HEK293T (cell line): ENCODE results near the gene BCR.

Experiments used
- CTCF ChIA-PET: fragments of 350-600 bp; formaldehyde crosslinking; extraction: SDS; loops from one replicate; lab custom pipeline; 2021; ENCODE audit warnings: antibody characterized with exemption, inconsistent platforms; lab: Yijun Ruan, JAX
- POLR2A ChIA-PET: fragments of 350-600 bp; formaldehyde crosslinking; extraction: SDS; loops from one replicate; lab custom pipeline; 2020; ENCODE audit warnings: antibody characterized with exemption, inconsistent platforms; lab: Yijun Ruan, JAX
- DNase-seq: peaks from one replicate; pipeline ENCODE4 v3.0.0; 2012; ENCODE audit warnings: mixed read lengths; ENCODE audit errors: extremely low spot score
- ARNT ChIP-seq: fragments of 450-650 bp; IDR thresholded peaks from 2 replicates; pipeline ENCODE4 v1.6.1; 2017; ENCODE audit warnings: mild to moderate bottlenecking
- BHLHE40 ChIP-seq: fragments of 450-650 bp; IDR thresholded peaks from 2 replicates; pipeline ENCODE4 v1.6.1; 2016; ENCODE audit warnings: mild to moderate bottlenecking, moderate library complexity, borderline replicate concordance
- CTBP1 ChIP-seq: fragments of 450-650 bp; IDR thresholded peaks from 2 replicates; pipeline ENCODE4 v1.6.1; 2016; ENCODE audit warnings: borderline replicate concordance
- ELF4 ChIP-seq: fragments of 450-650 bp; IDR thresholded peaks from 2 replicates; pipeline ENCODE4 v1.6.1; 2017; ENCODE audit warnings: antibody characterized with exemption
- FOXA1 ChIP-seq: fragments of 450-650 bp; IDR thresholded peaks from 2 replicates; pipeline ENCODE4 v1.6.1; 2016; ENCODE audit warnings: mild to moderate bottlenecking
- FOXK2 ChIP-seq: fragments of 450-650 bp; IDR thresholded peaks from 2 replicates; pipeline ENCODE4 v1.6.1; 2016; ENCODE audit warnings: mild to moderate bottlenecking
- FOXM1 ChIP-seq: fragments of 450-650 bp; IDR thresholded peaks from 2 replicates; pipeline ENCODE4 v1.6.1; 2017; ENCODE audit warnings: mild to moderate bottlenecking, borderline replicate concordance
- HDGF ChIP-seq: fragments of 450-650 bp; IDR thresholded peaks from 2 replicates; pipeline ENCODE4 v1.6.1; 2017; ENCODE audit warnings: antibody characterized with exemption, borderline replicate concordance
- L3MBTL2 ChIP-seq: fragments of 450-650 bp; conservative IDR thresholded peaks from 2 replicates; pipeline ENCODE4 v1.6.1; 2016; ENCODE audit warnings: mild to moderate bottlenecking
- LEF1 ChIP-seq: fragments of 450-650 bp; IDR thresholded peaks from 2 replicates; pipeline ENCODE4 v1.6.1; 2017; ENCODE audit warnings: mild to moderate bottlenecking, borderline replicate concordance
- NFRKB ChIP-seq: fragments of 450-650 bp; IDR thresholded peaks from 2 replicates; pipeline ENCODE4 v1.6.1; 2016; ENCODE audit warnings: mild to moderate bottlenecking, moderate library complexity
- PKNOX1 ChIP-seq: fragments of 450-650 bp; IDR thresholded peaks from 2 replicates; pipeline ENCODE4 v1.6.1; 2016
- SP1 ChIP-seq: fragments of 450-650 bp; IDR thresholded peaks from 2 replicates; pipeline ENCODE4 v1.6.1; 2017
- SUZ12 ChIP-seq: fragments of 450-650 bp; IDR thresholded peaks from 2 replicates; pipeline ENCODE4 v1.6.1; 2016; ENCODE audit warnings: mild to moderate bottlenecking
- TARDBP ChIP-seq: fragments of 450-650 bp; IDR thresholded peaks from 2 replicates; pipeline ENCODE4 v1.6.1; 2016
- ZNF384 ChIP-seq: fragments of 450-650 bp; IDR thresholded peaks from 2 replicates; pipeline ENCODE4 v1.6.1; 2016

The BCR gene

GRCh38 chr22:23232094-23232905 lies 52.0 kb downstream of the BCR start:
- no peak for TF ChIP-seq BHLHE40
- ChIA-PET POLR2A (no interaction called here), CTCF (no interaction called here)
- DNase-seq = no peak

- no peak for DNase-seq
- TF ChIP-seq CTBP1 = no peak
- no peak for TF ChIP-seq FOXK2
- TF ChIP-seq HDGF = no peak
- no peak for TF ChIP-seq BHLHE40
- ChIA-PET POLR2A (no interaction called here), CTCF (no interaction called here)
These were observed 52.8 kb downstream of the BCR start for GRCh38 chr22:23233084-23233531.

- POLR2A ChIA-PET = no interaction called here
- TF ChIP-seq ELF4 (no peak), SUZ12 (no peak), L3MBTL2 (no peak), HDGF (no peak), CTBP1 (no peak), ZNF384 (no peak), BHLHE40 (no peak), PKNOX1 (no peak), LEF1 (no peak), NFRKB (no peak), SP1 (no peak), FOXA1 (no peak), TARDBP (no peak), ARNT (no peak), FOXM1 (no peak), FOXK2 (no peak)
These were observed 53.6 kb downstream of the BCR start for GRCh38 chr22:23233752-23234408.

GRCh38 chr22:23234409-23235161 lies 54.3 kb downstream of the BCR start:
- CTCF ChIA-PET = no interaction called here
- no peak for DNase-seq
- TF ChIP-seq ARNT (no peak), CTBP1 (no peak), ZNF384 (no peak), FOXA1 (no peak)
- POLR2A ChIA-PET = no interaction called here

More at GRCh38 chr22:23233752-23234408, 53.6 kb downstream of the BCR start:
- DNase-seq = no peak
- CTCF ChIA-PET = no interaction called here

- TF ChIP-seq FOXM1 = no peak
- TF ChIP-seq SUZ12 = no peak
- no peak for TF ChIP-seq ZNF384
- TF ChIP-seq ARNT = no peak
- no peak for TF ChIP-seq FOXK2
- TF ChIP-seq L3MBTL2 = no peak
- no peak for TF ChIP-seq SP1
- no peak for TF ChIP-seq PKNOX1
- TF ChIP-seq TARDBP = no peak
- no peak for TF ChIP-seq HDGF
- TF ChIP-seq ELF4 = no peak
- ChIA-PET CTCF (no interaction called here), POLR2A (no interaction called here)
- no peak for DNase-seq
These were observed 55.1 kb downstream of the BCR start for GRCh38 chr22:23235425-23235824.

GRCh38 chr22:23236026-23236425 lies 55.7 kb downstream of the BCR start:
- TF ChIP-seq ARNT = no peak
- no peak for TF ChIP-seq FOXA1
- TF ChIP-seq PKNOX1 = no peak
- TF ChIP-seq HDGF = no peak
- TF ChIP-seq TARDBP = no peak
- no peak for TF ChIP-seq NFRKB
- TF ChIP-seq LEF1 = no peak
- TF ChIP-seq BHLHE40 = no peak
- no peak for TF ChIP-seq SUZ12
- TF ChIP-seq SP1 = no peak
- no peak for TF ChIP-seq FOXK2
- TF ChIP-seq ZNF384 = no peak
- TF ChIP-seq CTBP1 = no peak
- TF ChIP-seq L3MBTL2 = no peak
- TF ChIP-seq ELF4 = no peak
- DNase-seq = no peak
- CTCF ChIA-PET = no interaction called here
- POLR2A ChIA-PET = no interaction called here
